T1000 (cell line): ENCODE results near the gene INPP5D.
"Not testable (repeated sequence)": the region's sequence is repeated elsewhere in the genome, so short reads cannot be mapped to it uniquely, and the experiment has no call there.

Experiments
- DNase-seq: peaks from one replicate; lab custom pipeline; 2025; ENCODE audit warnings: mixed read lengths; lab: John Stamatoyannopoulos, UW

Gene INPP5D

DNA sequence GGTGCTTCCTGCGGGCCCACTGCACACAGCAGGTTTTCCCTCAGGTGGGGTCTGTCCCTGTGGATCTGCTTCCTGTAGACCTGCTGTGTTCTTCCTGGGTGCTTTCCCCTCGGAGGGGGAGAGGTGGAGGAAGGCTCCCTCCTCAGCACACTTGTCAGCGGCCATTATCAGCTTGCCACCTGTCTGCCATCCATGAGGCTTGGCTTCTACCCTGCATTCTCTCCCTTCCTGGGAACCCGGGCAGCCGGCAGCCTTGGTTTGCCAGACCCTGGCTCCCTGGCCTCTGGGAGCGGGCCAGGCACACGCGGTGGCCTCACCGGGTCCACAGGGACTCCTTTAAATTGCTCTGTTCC, 58.5 kb downstream of the INPP5D start:
- DNase-seq: no peak

DNA sequence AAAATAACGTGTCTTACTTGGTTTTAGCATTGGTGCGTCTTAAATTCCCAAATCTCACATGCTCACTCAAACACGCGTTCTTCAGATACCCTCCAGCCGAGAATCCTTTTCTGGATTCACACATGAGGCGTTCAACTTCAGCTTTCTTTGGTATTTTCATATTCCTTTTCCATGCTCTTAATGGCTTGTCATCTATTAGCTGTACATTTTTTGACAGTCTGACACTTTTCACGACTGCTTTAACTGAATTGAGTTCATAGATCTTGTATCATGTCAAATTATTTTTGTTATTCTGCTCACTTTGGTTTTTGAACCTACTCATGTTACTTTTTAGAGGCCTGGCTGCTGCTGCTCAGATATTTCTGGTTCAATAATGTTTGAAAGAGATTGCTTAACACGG, 59.0 kb downstream of the INPP5D start:
- DNase-seq: no peak

DNA sequence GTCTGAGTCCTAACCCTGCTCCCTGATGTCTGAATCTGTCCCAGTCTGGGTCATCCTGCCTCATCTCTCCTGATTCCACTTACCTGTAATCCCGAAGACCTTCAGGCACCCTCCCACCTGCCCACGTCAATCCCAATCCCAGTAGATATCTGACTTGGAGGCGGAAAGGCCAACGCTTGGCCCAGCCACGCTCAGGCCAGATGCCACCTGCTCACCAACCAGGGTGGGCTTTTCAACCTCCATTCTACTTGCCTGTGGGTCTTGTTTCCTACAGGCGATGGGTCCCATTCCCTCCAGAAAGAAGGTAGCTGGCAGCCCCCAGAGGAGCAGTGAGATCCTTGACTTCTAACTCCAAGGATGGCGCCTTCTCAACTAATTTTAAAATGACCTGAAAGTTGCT, 59.7 kb downstream of the INPP5D start:
- DNase-seq: no peak

DNA sequence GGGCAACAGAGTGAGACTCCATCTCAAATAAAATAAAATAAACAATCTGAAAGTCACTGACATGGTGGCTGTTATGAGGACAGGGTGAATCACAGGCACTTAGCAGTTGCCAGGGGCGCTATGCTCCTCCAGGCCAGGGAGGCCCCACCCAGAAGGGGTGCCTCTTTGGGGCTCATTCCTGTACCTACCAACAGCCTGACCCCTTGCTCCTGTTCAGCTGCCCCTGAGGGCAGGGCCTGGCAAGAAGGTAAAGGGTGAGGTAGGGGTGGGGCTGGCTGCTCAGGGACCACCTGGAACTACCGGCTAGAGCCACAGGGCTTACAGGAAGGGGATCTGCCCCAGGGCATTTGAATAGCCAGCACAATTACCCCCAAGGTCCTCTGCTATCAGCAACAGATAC, 60.3 kb downstream of the INPP5D start:
- DNase-seq: no peak

DNA sequence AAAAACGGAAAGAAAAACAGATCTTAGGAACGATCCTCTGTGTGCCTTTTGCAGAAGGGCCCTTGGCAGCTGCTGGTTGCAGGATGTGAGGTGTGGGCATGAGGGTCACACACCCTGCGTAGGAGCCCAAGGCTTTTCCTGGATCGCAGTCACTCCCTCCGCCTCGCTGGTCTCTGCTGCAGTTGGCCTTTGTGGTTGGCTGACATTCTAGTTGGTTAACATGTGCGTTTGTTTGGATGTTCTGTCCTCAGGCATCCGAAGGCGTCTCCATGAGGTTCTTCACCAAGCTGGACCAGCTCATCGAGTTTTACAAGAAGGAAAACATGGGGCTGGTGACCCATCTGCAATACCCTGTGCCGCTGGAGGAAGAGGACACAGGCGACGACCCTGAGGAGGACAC, 61.7 kb downstream of the INPP5D start:
- no peak for DNase-seq

DNA sequence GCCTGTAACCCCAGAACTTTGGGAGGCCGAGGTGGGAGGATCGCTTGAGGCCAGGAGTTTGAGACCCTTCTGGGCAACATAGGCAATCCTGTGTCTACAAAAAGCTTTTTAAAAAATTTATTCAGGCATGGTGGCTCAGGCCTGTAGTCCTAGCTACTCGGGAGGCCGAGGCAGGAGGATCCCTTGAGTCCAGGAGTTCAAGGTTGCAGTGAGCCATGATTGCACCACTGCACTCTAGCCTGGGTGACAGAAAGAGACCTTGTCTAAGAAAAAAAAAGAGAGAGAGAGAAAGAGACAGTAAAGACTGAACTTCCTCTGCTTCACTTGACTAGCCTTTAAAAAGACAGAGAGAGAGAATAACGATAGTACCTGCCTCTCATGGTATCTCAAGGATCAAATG, 62.4 kb downstream of the INPP5D start:
- no peak for DNase-seq

DNA sequence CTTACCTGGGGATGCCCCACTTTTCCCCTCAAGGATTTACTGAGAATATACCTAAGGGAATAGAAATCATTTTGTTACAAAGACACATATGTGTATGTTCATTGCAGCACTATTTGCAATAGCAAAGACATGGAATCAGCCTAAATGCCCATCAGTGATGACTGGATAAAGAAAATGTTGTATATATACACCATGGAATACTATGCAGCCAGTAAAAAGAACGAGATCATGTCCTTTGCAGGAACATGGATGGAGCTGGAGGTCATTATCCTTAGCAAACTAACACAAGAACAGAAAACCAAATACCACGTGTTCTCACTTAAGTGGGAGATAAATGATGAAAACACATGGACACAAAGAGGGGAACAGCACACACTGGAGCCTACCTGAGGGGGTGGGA, 63.4 kb downstream of the INPP5D start:
- DNase-seq: not testable (repeated sequence)

DNA sequence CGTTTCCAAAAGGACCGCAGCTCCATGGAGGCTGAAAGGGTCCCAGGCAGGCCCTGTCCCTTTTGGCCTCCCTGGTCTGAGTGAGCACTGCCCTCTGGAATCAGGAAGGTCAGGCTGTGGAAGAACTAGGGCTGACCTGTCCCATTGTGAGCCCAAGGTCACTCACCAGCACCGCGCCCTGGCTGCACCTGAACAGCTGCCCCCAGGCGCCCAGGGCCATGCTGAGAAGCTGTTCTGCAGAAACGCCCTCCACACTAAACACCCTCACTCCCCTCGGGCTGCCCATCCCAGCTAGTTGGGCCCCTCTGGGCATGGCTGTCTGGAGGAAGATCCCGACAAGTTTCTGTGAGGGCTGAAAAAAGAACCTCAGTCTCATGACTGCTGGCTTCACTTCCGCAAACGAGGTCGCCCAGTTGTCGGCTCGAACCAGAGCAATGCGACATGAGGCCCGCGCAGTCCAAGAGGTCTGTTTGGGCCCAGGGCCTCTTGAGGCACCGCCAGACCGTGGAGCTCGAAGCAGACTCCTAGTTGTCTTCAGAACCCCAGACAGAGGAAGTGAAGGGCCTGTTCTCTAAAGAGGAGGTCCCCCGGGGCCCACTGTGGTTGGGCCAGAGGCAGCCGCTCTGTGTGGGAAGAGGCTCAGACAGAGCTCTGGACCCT, 64.4 kb downstream of the INPP5D start:
- no peak for DNase-seq

DNA sequence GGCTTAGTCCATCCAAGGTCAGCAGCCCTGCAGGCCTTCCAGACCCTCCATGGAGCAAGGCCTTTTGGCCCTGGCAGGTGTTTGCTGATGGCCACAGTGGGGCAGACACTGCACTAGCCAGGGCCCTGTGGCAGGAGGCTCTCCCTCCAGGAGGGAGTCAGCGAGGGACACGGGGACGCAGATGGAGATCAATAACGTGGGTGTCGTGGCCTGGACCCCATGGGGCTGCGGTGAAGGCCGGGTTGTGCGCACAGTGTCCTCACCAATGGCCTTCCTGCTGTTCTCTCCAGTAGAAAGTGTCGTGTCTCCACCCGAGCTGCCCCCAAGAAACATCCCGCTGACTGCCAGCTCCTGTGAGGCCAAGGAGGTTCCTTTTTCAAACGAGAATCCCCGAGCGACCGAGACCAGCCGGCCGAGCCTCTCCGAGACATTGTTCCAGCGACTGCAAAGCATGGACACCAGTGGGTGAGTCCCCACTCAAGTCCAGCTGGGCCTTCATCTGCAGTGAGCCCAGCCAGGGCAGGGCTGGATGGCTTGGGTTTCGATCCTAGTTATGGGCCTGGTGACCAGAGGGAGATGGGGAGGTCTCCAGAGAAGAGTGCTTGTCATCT, 65.4 kb downstream of the INPP5D start:
- DNase-seq: no peak

DNA sequence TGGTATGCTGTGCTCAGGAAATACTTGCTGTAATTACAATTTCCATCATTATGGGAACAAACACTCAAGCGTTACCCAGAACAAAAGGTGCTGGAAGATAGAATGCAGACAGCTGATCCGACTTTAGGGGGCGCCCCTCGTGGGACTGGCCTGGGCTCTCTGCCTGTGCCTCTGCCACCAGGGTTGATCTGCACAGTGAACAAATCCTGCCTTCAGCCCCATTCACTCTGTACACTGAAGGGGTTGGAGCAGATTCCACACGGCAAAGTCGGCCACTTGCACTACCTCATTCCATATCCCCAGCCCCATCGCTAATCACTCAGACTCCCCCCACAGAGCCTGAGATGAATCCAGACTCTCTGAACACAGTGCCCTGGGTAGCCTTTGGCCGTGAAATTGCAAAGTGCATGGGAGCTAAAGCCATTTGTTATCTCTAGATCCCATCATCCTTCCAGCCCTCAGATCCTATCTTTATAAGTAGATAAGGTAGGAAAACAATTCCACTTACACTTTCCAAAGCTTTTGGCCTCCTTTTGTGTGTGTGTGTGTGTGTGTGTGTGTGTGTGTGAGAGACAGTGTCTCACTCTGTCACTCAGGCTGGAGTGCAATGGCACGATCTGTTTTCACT, 69.3 kb downstream of the INPP5D start:
- DNase-seq: no peak

DNA sequence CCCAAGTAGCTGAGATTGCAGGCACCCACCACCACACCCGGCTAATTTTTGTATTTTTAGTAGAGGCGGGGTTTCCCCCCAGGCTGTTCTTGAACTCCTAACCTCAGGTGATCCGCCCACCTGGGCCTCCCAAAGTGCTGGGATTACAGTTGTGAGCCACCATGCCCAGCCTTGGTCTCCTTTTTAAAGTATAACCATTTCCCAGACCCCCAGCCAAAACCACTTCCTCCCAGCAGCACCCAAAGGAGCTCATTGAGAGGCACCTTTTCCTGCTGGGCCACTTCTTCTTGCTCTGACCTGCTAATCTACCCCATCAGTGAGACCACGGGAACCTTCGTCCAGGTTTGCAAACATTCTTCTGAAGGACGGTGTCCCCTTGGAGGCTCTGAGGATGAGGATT, 69.9 kb downstream of the INPP5D start:
- DNase-seq: no peak

DNA sequence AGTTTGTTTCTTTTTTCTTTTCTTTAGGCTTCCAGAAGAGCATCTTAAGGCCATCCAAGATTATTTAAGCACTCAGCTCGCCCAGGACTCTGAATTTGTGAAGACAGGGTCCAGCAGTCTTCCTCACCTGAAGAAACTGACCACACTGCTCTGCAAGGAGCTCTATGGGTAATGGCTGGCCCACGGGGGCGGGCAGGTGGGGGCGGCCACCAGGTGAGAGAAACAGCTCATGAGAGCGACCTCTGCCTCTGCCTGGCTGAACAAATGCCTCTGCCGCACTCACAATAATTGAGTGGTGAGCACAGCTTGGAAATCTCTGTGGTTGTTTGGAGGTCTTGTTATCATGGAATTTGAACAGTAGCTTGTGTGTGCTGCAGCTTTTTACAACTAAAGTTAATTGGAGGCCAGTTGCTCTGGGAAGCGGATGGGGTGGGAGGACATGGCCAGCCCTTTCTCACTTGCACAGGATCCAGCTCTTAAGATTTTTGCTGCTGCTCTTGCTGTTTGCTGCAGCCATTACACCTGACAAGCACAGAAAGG, 70.4 kb downstream of the INPP5D start:
- DNase-seq: no peak

DNA sequence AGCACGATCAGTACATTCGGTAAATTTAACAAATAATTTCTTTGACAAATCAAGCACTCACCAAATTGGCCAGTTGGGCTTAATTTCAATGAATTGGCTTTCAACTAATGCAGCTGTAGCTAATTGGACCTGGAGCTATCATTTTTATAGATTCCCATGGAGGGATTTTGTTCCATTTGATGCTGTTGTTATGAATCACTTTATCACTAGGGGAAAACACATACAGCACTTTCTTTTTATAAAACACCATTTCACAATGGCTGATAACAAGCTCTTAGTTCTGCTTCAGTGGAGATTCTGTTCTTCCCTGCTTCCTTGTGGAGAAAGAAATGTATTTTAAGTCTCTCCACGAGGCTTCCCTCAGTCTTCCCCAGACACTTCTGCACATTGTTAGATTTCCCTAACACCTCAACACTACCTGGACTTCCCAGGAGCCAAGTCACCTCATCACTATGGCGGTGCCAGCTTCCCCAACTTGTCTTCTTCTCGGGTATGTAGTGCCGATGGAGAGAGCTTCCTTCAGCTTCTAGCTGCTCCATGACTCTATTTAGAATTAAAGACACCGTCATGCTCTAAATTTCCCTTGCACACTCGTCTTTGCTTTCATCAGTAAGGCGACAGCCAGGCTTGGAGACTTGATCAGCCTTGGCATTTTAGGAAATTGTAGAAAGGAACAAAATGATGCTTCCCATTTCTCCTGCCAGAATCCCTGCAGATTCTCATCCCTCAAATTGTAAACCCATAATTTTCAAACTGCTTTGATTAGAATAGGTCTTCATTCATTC, 72.0 kb downstream of the INPP5D start:
- no peak for DNase-seq

DNA sequence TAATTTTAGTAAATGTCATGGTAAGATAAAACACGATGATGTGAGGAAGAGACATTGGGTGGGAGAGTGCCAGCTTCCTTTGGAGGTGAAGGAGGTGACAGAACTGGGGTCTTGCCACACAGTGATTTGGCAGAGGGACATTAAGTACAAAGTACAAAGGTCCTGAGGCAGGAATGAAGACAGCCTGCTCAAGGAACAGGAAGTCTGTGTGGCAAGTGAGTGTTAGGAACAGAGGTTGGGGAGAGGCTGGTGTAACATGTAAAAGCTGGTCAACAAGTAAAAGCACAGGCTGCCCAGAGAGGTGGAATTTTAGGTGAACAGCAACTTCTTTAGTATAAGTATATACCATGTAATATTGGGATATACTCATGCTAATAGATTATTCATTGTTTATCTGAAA, 73.1 kb downstream of the INPP5D start:
- DNase-seq: no peak

DNA sequence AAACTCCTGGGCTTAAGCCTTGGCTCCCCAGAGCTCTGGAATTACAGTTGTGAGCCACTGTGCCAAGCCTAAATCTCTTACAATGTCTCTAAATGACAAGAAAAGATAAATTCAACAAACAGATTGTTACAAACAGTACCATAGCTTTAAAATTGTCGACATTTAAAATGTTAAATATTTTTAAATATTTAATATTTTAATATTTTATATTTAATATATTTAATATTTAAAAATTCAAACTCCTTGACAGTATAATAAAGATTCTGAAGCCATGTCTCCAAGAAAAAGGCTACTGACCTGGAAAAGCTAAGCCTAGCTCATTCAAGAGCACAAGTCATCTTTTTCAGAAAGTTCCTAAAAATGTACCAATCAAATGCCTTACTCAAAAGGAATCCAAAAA, 75.3 kb downstream of the INPP5D start:
- no peak for DNase-seq

DNA sequence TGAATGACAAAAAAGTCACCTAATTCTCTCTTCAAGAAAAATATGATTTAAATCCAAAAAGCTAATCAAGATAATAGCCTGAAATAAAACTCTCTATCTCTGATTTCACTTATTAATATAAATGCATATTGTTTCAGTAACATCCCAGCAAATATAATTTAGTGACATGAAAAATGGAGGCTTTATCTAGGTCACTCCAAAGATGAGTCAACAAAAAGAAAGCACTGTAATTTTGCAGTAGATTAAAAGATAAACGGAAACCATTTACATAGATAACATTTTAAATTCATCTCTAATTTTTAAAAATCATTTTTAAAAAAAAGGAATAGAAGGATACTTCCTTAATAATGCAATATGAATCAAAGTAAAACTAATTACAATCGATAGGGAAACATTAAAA, 76.9 kb downstream of the INPP5D start:
- no peak for DNase-seq

DNA sequence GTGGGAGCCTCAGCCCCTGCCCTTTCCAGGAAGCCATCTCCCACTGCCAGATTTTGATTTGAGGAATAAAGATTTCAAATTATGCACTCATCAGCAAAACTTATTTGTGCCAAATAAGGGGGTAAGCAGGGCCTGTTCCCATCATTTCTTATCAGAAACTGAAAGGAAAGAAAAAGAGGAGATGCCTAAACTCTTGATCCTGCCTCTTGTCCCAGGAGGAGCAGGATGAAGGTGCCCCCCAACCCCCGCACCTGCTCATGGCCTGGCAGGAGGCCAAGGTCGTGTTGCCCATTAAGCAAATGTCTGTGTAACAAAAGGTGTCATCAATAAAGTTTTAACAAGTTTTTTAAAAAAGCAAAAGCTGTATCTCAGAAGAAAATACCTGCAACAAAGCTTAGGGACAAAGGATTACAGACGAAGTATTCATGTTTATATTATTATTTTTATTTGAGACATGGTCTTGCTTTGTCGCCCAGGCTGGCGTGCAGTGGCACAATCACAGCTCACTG, 80.0 kb downstream of the INPP5D start:
- no peak for DNase-seq

DNA sequence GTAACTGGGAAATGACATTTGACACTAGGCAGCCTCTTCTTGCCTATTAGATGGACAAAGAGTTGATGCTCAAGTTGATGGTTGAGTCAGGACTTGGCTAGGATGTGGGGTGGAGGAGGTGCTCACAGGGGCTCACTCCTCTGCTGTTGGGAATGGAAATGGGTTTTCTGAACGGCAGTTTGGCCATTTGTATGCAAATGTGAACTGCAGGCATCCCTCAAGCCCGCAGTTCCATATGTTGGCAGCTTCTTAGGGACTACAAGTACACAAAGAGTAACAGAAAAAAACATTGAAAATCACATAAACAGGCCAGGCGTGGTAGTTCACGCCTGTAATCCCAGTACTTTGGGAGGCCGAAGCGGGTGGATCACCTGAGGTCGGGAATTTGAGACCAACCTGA, 80.8 kb downstream of the INPP5D start:
- no peak for DNase-seq

DNA sequence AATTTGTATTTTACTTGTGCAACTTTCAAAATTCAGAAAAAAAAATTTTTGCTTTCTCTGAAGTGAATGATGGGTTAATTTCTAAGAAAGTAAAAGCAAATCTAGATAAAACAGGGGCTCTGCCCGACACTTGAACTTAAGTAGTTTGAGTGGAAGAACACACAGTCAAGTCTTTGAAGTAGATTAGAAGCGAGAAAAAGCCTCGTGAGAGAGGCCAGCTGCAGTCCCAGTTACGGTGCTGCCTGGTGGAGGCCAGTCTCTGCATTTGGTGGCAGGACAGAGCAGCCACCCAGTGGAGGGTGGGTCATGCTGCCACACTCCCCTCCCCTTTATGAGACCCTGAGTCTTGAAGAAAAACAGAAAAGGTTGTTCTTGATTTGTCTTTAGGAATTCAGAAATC, 81.8 kb downstream of the INPP5D start:
- no peak for DNase-seq

DNA sequence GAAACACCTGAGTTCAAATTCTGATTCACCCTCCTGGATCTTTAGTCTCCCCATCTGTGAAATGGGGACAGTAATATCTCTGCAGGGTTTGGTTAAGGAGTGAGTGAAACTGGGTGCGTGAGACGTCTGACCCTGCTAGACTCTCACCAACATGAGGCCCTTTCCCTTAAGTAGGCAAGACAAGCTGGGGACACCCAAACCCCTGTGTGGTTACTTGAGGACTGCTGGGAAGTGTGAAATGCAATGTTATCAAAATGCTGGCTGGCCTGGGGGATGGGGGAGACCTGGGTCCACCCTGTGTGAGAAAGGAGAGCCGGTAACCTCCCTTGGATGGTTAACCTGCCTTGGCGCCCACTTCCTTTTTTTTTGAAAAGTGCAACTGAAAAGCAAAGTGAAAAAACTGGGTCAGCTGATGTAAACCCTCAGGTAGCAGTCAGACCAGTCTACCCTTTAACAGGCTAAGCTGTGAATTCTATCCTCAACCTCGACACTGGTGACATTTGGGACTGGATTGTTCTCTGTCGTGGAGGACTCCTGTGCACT, 82.3 kb downstream of the INPP5D start:
- no peak for DNase-seq

DNA sequence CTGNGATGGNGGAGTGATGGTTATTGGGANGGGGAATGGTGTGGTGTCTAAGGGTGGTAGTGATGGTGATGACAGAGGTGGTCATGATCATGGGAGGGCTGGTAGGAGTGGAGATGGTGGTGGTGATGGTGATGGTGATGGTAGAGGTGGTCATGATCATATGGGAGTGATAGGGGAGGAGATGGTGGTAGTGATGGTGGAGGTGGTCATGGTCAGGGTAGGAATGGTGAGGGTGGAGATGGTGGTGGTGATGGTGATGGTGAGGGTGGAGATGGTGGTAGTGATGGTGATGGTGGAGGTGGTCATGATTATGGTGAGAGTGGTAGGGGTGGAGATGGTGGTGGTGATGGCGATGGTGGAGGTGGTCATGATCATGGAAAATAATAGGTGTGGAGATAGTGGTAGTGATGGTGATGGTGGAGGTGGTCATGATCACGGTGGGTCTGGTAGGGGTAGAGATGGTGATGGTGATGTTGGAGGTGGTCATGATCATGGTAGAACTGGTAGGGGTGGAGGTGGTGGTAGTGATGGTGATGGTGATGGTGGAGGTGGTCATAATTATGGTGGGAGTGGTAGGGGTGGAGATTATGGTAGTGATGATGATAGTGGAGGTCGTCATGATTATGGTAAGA, 83.7 kb downstream of the INPP5D start:
- DNase-seq: no peak

DNA sequence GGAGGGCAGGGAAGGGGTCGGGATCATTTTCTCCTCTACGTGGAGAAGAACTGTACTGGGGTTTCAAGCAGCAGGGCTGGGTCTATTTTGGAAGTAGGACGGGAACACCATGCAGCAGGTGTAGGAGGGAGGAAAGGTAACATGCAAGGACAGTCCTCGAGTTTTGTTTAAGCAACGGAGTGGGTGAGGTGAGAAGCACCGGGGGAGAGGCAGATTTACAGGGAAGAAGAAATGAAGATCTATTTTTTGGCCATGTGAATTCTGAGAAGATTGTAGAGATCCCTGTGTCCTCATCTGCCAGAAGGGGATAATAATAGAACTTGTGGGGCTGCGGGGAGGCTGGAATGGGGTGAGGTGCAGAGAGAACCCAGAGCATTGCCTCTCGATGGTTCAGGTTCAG, 85.6 kb downstream of the INPP5D start:
- DNase-seq: no peak
